ENCODE data around the gene NLRP8. TPM values are rescaled to one million over a fixed set of nuclear protein-coding genes. Genes with fewer than 3 reads are reported as not detected.

The NLRP8 gene
- total RNA-seq, 1 donor: not detected

DNA sequence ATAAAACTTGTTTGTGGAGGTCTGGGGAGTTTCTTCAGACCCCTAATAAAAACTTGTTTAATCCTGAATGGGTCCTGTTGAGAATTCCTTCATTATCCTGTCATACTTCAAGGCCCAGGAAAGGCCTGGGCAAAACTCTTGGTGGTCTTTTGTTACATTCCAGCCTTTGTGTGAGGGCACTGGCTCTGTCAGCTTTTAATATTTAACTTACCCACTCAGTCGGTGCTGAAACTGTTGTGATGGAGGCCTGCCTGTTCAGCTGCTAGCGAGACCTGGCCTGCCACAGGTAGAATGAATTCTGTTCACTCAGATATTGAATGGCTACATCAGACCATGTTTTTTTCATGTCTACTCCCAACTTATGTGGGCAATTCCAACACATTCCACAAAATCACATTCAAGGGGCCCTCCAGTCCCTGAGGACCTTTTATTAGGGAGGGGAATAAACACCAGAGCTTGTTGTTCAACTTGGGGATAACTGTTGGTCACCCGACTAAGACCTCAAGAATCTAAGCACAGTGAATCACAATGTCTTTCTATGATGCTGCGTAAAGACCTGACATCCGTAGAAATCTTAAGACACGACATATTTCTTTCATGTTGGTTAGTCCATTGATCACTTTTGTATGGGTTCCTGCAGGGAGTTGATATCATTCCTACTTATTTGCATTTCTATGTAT is 12.5 kb downstream of the NLRP8 start:
- Histone ChIP-seq H3K4me2 (ENCODE audit: insufficient read depth, low read length) (no peak overlapping the region), H3K4me3 (ENCODE audit: insufficient read depth, low read length) (no peak overlapping the region), H4K20me1 (ENCODE audit: insufficient read depth, low read length) (no peaks in the 10 kb centered on the region), H2AFZ (ENCODE audit: low read length) (no peak overlapping the region), H3K36me3 (ENCODE audit: insufficient read depth, low read length) (no peaks in the 10 kb centered on the region), H3K27me3 (ENCODE audit: insufficient read depth, low read length) (no peaks in the 10 kb centered on the region), H3K79me2 (ENCODE audit: insufficient read depth, low read length) (no peaks in the 10 kb centered on the region), H3K4me1 (ENCODE audit: insufficient read depth, low read length) (no peaks in the 10 kb centered on the region), H3K27ac (ENCODE audit: low read depth, low read length) (no peak overlapping the region), H3K9me3 (ENCODE audit: low read depth, low read length) (no peaks in the 10 kb centered on the region)
- TF ChIP-seq, protein P1, sequence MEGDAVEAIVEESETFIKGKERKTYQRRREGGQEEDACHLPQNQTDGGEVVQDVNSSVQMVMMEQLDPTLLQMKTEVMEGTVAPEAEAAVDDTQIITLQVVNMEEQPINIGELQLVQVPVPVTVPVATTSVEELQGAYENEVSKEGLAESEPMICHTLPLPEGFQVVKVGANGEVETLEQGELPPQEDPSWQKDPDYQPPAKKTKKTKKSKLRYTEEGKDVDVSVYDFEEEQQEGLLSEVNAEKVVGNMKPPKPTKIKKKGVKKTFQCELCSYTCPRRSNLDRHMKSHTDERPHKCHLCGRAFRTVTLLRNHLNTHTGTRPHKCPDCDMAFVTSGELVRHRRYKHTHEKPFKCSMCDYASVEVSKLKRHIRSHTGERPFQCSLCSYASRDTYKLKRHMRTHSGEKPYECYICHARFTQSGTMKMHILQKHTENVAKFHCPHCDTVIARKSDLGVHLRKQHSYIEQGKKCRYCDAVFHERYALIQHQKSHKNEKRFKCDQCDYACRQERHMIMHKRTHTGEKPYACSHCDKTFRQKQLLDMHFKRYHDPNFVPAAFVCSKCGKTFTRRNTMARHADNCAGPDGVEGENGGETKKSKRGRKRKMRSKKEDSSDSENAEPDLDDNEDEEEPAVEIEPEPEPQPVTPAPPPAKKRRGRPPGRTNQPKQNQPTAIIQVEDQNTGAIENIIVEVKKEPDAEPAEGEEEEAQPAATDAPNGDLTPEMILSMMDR (IDR thresholded peaks at IDR 0.05; ENCODE audit: extremely low read depth, low read depth, low read length): no peak
- no peak for DNase-seq (ENCODE audit: insufficient read length, low spot score, missing footprints)

DNA sequence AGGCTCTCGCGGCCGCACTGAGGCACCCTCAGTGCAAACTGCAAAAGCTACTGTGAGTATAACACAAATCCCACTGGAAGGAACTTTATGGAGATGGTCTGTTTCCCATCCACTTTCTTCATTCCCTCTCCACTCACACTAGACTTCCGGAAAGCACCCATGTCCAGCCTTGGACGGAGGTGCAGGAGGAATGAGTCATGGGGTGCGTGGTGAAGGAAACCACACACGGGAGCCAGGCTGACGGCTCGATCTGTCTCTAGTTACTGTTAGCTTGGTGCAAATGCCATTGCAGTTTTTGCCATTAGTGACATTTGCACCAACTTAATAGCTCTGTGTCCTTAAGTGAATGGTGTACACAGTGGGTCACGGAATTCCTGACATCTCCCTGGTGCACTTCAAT is 14.6 kb downstream of the NLRP8 start:
- H4K20me1 ChIP-seq (ENCODE audit: insufficient read depth, low read length): no peaks in the 10 kb centered on the region
- no peaks in the 10 kb centered on the region for H3K9me3 ChIP-seq (ENCODE audit: low read depth, low read length)
- TF ChIP-seq, protein P1 (IDR thresholded peaks at IDR 0.05; ENCODE audit: extremely low read depth, low read depth, low read length): no peak

DNA sequence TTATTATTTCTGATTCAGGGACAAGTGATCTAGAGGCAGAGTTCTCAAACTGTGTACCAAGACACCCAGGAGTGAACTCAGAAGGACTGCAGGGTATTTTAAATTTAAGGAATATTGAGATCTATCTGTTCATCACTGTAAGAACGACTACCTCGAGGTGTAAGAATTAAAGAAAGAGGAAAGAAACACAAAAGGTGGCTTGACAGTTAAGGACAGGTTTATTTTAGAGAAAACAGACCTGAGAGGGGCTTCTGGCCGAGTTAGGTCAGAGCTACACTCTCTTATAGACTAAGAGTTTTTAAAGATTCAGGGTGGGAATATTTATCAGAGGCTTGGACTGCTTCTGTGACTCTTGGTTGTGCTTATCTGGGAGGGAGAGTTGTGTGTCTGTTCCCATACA is 26.4 kb downstream of the NLRP8 start:
- no peak overlapping the region for H3K4me2 ChIP-seq (ENCODE audit: insufficient read depth, low read length)
- H3K36me3 ChIP-seq (ENCODE audit: insufficient read depth, low read length): no peaks in the 10 kb centered on the region
- H4K20me1 ChIP-seq (ENCODE audit: insufficient read depth, low read length): no peaks in the 10 kb centered on the region
- H2AFZ ChIP-seq (ENCODE audit: low read length): no peak overlapping the region
- H3K4me1 ChIP-seq (ENCODE audit: insufficient read depth, low read length): no peaks in the 10 kb centered on the region
- H3K9me3 ChIP-seq (ENCODE audit: low read depth, low read length): peaks cover 2% of the 10 kb centered on the region
- no peaks in the 10 kb centered on the region for H3K79me2 ChIP-seq (ENCODE audit: insufficient read depth, low read length)
- no peak overlapping the region for H3K4me3 ChIP-seq (ENCODE audit: insufficient read depth, low read length)
- DNase-seq (ENCODE audit: insufficient read length, low spot score, missing footprints): no peak
- no peaks in the 10 kb centered on the region for H3K27me3 ChIP-seq (ENCODE audit: insufficient read depth, low read length)
- H3K27ac ChIP-seq (ENCODE audit: low read depth, low read length): no peak overlapping the region
- TF ChIP-seq, protein P1 (IDR thresholded peaks at IDR 0.05; ENCODE audit: extremely low read depth, low read depth, low read length): no peak

More for the DNA sequence above, 14.6 kb downstream of the NLRP8 start:
- no peak overlapping the region for H3K27ac ChIP-seq (ENCODE audit: low read depth, low read length)
- H3K27me3 ChIP-seq (ENCODE audit: insufficient read depth, low read length): no peaks in the 10 kb centered on the region
- H3K4me1 ChIP-seq (ENCODE audit: insufficient read depth, low read length): no peaks in the 10 kb centered on the region
- no peaks in the 10 kb centered on the region for H3K79me2 ChIP-seq (ENCODE audit: insufficient read depth, low read length)
- H2AFZ ChIP-seq (ENCODE audit: low read length): no peak overlapping the region
- no peak overlapping the region for H3K4me3 ChIP-seq (ENCODE audit: insufficient read depth, low read length)
- no peak overlapping the region for H3K4me2 ChIP-seq (ENCODE audit: insufficient read depth, low read length)
- H3K36me3 ChIP-seq (ENCODE audit: insufficient read depth, low read length): no peaks in the 10 kb centered on the region
- DNase-seq (ENCODE audit: insufficient read length, low spot score, missing footprints): no peak

DNA sequence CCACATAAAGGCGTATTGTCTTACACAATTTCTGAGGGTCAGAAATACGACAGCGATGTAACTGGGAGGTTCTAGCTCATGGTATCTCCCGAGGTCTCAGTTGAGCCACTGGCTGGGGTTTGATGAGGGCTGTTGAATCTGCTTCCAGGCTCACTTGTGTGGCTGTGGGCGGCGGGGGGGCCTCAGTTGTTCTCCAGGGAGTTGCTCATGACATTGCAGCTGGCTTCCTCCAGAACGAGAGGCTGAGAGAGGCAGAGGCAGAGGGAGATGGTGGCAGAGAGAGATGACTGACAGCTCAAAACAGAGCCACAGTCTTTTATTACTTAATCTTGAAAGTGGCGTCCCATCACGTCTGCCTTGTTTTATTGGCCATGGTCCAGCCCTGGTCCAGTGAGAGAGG is 32.8 kb downstream of the NLRP8 start:
- H3K27ac ChIP-seq (ENCODE audit: low read depth, low read length): no peak overlapping the region
- no peak overlapping the region for H2AFZ ChIP-seq (ENCODE audit: low read length)
- no peak for DNase-seq (ENCODE audit: insufficient read length, low spot score, missing footprints)
- H3K27me3 ChIP-seq (ENCODE audit: insufficient read depth, low read length): no peaks in the 10 kb centered on the region
- no peak overlapping the region for H3K4me2 ChIP-seq (ENCODE audit: insufficient read depth, low read length)
- H3K4me3 ChIP-seq (ENCODE audit: insufficient read depth, low read length): no peak overlapping the region
- no peaks in the 10 kb centered on the region for H3K79me2 ChIP-seq (ENCODE audit: insufficient read depth, low read length)
- no peaks in the 10 kb centered on the region for H4K20me1 ChIP-seq (ENCODE audit: insufficient read depth, low read length)
- H3K9me3 ChIP-seq (ENCODE audit: low read depth, low read length): no peaks in the 10 kb centered on the region
- no peaks in the 10 kb centered on the region for H3K36me3 ChIP-seq (ENCODE audit: insufficient read depth, low read length)
- no peaks in the 10 kb centered on the region for H3K4me1 ChIP-seq (ENCODE audit: insufficient read depth, low read length)
- TF ChIP-seq, protein P1 (IDR thresholded peaks at IDR 0.05; ENCODE audit: extremely low read depth, low read depth, low read length): no peak
